Vagina (tissue), 2 donors: ENCODE data around the gene PTPN3. TPM values are rescaled to one million over a fixed set of nuclear protein-coding genes. Genes with fewer than 3 reads are reported as not detected.

Source experiments
- DNase-seq, 2 donors: peaks; one replicate each; pipeline ENCODE4 v3.0.0-alpha.2; 2017; ENCODE audit errors: extremely low spot score in 2 of 2
- H3K27ac ChIP-seq: fragments of 200-600 bp; sonication (generic); one replicate; pipeline ENCODE4 v1.5.1; 2019
- H3K27me3 ChIP-seq: fragments of 200-600 bp; sonication (generic); one replicate; pipeline ENCODE4 v1.5.1; 2019
- H3K36me3 ChIP-seq, 2 donors: fragments of 200-600 bp; sonication (generic); one replicate each; pipeline ENCODE4 v1.5.1; 2017 to 2019
- H3K4me1 ChIP-seq: fragments of 200-600 bp; sonication (generic); one replicate; pipeline ENCODE4 v1.5.1; 2019
- H3K4me3 ChIP-seq, 2 donors: fragments of 200-600 bp; sonication (generic); 1 replicate in 1 of 2; 2 replicates in 1 of 2; pipeline ENCODE4 v1.5.1; 2016 to 2019
- H3K9me3 ChIP-seq: fragments of 200-600 bp; sonication (generic); one replicate; pipeline ENCODE4 v1.5.1; 2019
- CTCF ChIP-seq, 3 experiments: fragments of 450-650 bp in 2 of 3; fragments of 200-600 bp in 1 of 3; sonication (generic) in 1 of 3; IDR thresholded peaks; one replicate each; pipeline ENCODE4 v1.5.1; 2017 to 2019; ENCODE audit warnings: antibody characterized with exemption in 3 of 3, mild to moderate bottlenecking in 2 of 3, moderate library complexity in 2 of 3
- POLR2A ChIP-seq, 2 donors: fragments of 450-650 bp; IDR thresholded peaks; one replicate each; pipeline ENCODE4 v1.6.1; 2017; ENCODE audit warnings: antibody characterized with exemption in 2 of 2, mild to moderate bottlenecking in 2 of 2, moderate library complexity in 2 of 2
- POLR2AphosphoS5 ChIP-seq, 2 donors: sonication (generic); formaldehyde crosslinking; IDR thresholded peaks; one replicate each; pipeline ENCODE4 v1.9.0; 2017; ENCODE audit warnings: antibody characterized with exemption in 2 of 2, mild to moderate bottlenecking in 2 of 2, low read depth in 1 of 2; ENCODE audit not compliant: insufficient read depth in 1 of 2
- intact Hi-C: fragments of 100-400 bp; cut with DNase I; formaldehyde crosslinking; loops from one replicate; pipeline ENCODE4 v1.15.1; 2023
- total RNA-seq: library from RNA; depleted of rRNA; stranded (reverse); fragments of >200 nt; gene quantifications from one replicate; pipeline ENCODE4 v1.2.3, GENCODE V29; 2016

The PTPN3 gene
- total RNA-seq, 1 donor from 2014 or later: 15.5 TPM

DNA sequence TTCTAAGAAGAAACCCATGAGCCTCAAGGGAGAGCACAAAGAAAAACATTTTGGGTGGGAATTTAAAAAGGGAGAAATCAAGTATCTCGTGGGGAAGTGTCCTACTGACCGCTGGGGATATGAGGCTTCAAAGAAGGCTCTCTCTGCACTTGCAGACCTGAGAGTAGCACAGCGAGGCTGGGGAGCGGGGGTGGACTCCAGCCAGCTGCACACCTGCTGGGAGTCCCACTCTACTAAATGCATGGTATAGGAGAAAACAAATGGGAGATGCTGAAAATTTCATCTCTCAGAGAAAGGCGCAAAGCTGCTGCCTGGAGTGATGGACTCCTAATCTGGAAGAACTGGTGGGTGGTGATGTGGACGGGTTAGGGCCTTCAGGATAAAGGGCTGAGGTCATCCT lies 110.3 kb downstream of the PTPN3 start:
- intact Hi-C loops: no loop called here
- no peak overlapping the region for H3K27ac ChIP-seq
- peaks cover 0 to 8% of the 10 kb centered on the region in 2 donors for H3K36me3 ChIP-seq
- no peaks in the 10 kb centered on the region for H3K4me1 ChIP-seq
- H3K27me3 ChIP-seq: no peaks in the 10 kb centered on the region
- H3K4me3 ChIP-seq: no peak overlapping the region
- TF ChIP-seq POLR2AphosphoS5 (IDR thresholded peaks at IDR 0.05; ENCODE audit: insufficient read depth in 1 of 2, low read depth in 1 of 2) (no peak), POLR2A (IDR thresholded peaks at IDR 0.05) (no peak), CTCF (IDR thresholded peaks at IDR 0.05) (no peak)
- no peaks in the 10 kb centered on the region for H3K9me3 ChIP-seq
- no peak for DNase-seq

DNA sequence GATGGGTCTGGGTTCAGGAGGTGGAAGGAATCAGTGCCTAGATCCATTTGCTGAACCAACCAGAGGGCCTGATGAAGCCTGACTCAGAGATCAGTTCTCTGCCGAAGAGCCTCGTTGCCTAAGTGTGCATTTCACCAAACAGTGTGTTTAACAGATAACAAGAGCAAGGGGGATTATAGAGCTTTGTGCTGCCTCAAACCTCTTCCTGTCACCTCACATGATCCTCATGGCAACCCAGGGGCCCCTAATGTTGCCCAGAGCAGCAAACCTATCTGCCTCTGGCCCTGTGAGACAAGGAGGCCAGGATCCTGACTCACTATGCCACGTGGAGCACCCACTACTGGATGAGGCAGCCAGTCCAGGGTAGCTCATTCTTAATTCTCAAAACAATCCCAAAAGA lies 110.9 kb downstream of the PTPN3 start:
- TF ChIP-seq CTCF (IDR thresholded peaks at IDR 0.05) (no peak), POLR2A (IDR thresholded peaks at IDR 0.05) (no peak)
- peaks cover 0 to 8% of the 10 kb centered on the region in 2 donors for H3K36me3 ChIP-seq

DNA sequence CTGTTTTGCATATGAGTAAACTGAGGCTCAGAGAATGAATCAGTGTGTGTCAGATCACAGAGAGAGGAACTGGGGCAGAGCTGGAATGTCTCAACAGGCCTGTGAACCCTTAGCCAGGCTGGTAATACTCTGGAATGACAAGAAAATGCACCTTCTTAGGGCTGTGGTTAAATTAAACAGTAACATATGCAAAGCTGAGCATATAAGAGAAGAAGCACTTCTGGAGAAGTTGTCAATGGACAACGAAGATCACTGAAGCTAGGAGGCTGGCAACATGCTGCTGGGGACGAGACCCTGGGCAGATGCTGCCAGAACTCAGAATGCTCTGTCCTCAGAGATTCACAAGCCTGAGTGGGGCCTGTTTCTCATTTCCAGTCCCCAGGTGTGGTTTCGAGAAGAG lies 112.6 kb downstream of the PTPN3 start:
- H3K27ac ChIP-seq: no peak overlapping the region
- peaks cover 0 to 8% of the 10 kb centered on the region in 2 donors for H3K36me3 ChIP-seq
- TF ChIP-seq POLR2A (IDR thresholded peaks at IDR 0.05): no peak
- no peak for TF ChIP-seq POLR2AphosphoS5 (IDR thresholded peaks at IDR 0.05; ENCODE audit: insufficient read depth in 1 of 2, low read depth in 1 of 2)
- no peak for TF ChIP-seq CTCF (IDR thresholded peaks at IDR 0.05)
- no peak overlapping the region for H3K4me3 ChIP-seq
- H3K9me3 ChIP-seq: no peaks in the 10 kb centered on the region
- intact Hi-C loops: no loop called here
- H3K4me1 ChIP-seq: no peaks in the 10 kb centered on the region
- no peaks in the 10 kb centered on the region for H3K27me3 ChIP-seq
- no peak for DNase-seq

More for the DNA sequence above, 110.9 kb downstream of the PTPN3 start:
- Histone ChIP-seq H3K4me3 (no peak overlapping the region), H3K9me3 (no peaks in the 10 kb centered on the region), H3K4me1 (no peaks in the 10 kb centered on the region), H3K27ac (no peak overlapping the region), H3K27me3 (no peaks in the 10 kb centered on the region)
- no peak for DNase-seq
- intact Hi-C loops: no loop called here

DNA sequence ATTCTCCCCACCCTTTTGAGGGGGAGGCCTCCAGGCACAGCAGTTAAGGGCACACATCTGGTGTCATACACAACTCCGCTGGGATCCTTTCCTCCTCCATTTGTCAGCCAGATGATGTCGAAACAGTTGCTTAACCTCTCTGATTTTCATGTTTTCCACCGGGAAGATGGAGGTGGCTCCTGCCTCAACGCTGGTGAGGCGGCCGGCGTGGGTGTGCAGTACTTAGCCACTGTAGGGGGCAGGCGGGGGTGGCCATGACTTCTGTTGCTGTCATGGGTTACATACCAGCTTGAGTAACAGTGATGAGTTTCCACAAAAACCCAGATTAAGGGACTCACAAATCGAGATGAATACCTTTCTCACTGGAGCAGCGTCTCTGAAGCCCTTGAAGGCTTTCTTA lies 114.2 kb downstream of the PTPN3 start:
- TF ChIP-seq POLR2A (IDR thresholded peaks at IDR 0.05): no peak
- TF ChIP-seq CTCF (IDR thresholded peaks at IDR 0.05): no peak
- TF ChIP-seq POLR2AphosphoS5 (IDR thresholded peaks at IDR 0.05; ENCODE audit: insufficient read depth in 1 of 2, low read depth in 1 of 2): no peak
- Histone ChIP-seq H3K9me3 (no peaks in the 10 kb centered on the region), H3K4me1 (no peaks in the 10 kb centered on the region), H3K27me3 (no peaks in the 10 kb centered on the region), H3K4me3 (no peak overlapping the region), H3K27ac (no peak overlapping the region), H3K36me3 (peaks cover 0 to 8% of the 10 kb centered on the region in 2 donors)
- intact Hi-C loops: no loop called here
- DNase-seq: no peak

DNA sequence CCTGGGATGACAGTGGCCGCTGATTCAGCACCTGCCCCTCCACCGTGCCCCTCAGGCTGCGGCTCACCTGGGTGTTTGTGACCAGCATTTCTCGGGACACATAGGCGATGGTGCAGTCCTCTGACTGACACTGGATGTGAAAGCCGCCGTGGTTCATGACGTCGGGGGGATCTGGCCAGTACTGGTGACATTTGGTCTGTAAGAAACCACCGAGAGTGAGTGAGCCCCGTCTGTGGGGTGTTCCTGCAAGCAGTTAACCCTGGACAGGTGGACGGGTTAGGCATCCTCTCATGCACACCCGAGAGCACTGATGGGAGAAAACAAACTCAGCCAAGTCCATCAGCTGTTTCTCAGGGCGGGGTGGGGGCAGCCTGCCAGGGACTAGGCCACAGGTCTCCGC lies 114.8 kb downstream of the PTPN3 start:
- Histone ChIP-seq H3K4me1 (no peaks in the 10 kb centered on the region), H3K27ac (no peak overlapping the region), H3K9me3 (no peaks in the 10 kb centered on the region), H3K27me3 (no peaks in the 10 kb centered on the region), H3K4me3 (no peak overlapping the region), H3K36me3 (peaks cover 0 to 8% of the 10 kb centered on the region in 2 donors)
- no peak for TF ChIP-seq POLR2AphosphoS5 (IDR thresholded peaks at IDR 0.05; ENCODE audit: insufficient read depth in 1 of 2, low read depth in 1 of 2)
- TF ChIP-seq POLR2A (IDR thresholded peaks at IDR 0.05): no peak
- no peak for TF ChIP-seq CTCF (IDR thresholded peaks at IDR 0.05)
- DNase-seq: no peak
- intact Hi-C loops: no loop called here
